ENCODE results near the gene METRNL.

METRNL gene

DNA sequence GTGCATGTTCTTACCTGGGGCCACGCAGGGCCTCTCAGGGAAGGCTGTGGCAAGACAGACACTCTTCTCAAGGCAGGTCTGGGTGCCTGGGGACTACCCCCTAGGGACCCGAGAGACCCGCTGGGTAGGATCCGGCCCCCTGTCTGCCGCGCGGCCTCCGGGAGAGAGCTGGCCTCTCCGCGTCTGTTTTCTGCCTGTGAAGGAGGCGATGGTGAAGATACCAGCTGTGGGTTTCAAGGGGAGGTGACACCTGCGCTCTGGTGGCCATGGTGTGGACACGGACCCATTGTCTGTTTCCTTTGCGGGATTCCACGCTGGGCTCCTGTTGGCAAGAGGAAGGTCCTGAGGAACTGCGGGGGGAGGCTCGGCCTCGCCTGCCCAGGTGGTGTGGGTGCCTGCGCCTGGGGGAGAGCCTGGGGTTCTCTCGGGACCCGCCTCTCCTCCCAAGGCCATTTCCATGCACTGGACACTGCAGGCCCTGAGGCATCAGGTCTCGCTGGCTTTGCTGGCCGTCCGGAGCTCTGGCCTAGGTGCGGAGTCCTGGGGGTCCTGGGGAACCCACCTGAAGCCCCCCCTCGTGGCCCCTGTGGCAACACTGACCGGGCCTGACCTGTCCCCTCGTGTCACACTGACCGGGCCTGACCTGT lies 12.2 kb upstream of the METRNL start:
- no peak for DNase-seq (ENCODE audit: low spot score)

DNA sequence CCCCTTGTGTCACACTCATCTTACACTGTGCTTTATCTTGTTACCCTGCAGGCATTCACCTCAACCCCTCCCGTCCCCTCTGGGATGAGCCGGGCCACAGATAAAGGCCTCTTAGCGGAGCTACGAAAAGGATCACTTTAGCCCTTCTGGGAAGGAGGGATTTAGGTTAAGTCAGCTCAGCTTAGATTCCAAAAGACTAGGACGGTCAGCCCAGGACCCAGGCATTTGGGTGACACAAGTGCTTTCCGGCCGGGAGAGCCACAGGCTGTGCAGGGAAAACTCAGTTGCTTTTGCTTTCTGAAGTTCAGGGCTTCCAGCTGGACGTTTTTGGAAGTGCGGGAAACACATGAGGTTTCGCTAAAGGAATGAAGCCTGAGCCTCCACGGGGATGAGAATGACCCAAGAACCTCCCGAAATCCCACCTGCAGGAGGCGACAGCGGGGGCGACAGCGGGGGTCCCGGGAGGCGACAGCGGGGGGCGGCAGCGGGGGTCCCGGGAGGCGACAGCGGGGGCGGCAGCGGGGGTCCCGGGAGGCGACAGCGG lies 11.6 kb upstream of the METRNL start:
- no peak for DNase-seq (ENCODE audit: low spot score)

- DNase-seq (ENCODE audit: low spot score): no peak
These were observed 10.5 kb upstream of the METRNL start for GRCh38 chr17:83068641-83069570.

DNA sequence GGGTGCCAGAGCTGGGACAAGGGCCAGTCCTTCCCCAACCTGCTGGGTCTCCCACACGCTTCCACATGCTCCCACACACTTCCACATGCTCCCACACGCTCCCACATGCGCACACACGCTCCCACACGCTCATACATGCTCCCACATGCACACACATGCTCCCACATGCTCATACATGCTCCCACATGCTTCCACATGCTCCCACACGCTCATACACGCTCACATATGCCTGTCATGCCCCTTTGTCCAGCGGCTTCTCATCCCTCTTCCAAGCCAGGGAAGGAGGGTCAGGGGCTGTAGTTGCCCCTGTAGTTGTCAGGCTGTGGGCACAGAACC lies 9.9 kb upstream of the METRNL start:
- no peak for DNase-seq (ENCODE audit: low spot score)

- no peak for DNase-seq (ENCODE audit: low spot score)
These were observed 9.3 kb upstream of the METRNL start for GRCh38 chr17:83069931-83070742.

DNA sequence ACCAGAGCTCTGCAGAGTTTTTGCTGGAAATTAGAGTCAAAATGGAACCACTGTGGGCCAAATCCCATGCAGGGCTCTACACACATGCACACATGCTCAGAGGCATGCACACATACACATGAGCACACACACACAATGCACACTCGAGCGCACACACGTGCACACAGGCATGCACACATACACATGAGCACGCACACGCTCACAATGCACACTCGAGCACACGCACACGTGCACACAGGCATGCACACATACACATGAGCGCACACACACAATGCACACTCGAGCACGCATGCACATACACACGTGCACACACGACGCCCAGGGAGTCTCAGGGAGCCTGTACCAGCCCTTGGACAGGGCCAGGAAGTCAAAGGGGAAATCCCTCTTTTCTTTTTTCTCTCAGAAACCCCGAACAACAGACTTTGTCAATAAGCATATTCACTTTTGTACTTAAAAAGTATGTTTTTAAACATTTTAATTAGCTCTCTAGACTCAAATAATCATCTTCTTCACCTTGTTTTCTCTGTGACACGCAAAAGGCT lies 8.5 kb upstream of the METRNL start:
- DNase-seq (ENCODE audit: low spot score): no peak

DNA sequence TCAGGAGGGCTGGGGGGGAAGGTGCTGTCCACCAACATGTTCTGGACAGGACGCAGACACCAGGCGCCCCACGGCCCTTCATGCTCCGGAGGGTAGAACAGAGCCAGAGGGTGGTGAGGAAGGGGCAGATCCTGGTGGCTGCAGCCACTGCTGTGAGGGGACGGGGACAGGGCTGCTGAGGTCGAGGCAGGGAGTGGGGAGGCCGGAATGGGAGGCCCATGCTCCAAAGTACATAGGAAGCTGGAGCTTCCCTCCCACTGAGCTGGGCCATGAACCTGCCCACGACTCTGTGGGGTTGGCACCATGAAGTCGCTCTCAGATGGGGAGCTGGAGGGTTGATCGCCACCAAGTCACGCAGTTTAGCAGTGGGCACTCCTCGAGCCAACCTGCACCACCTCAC lies 8.0 kb upstream of the METRNL start:
- no peak for DNase-seq (ENCODE audit: low spot score)

- DNase-seq (ENCODE audit: low spot score): no peak
These were observed 7.3 kb upstream of the METRNL start for GRCh38 chr17:83071966-83072562.

GRCh38 chr17:83072600-83073358 lies 6.6 kb upstream of the METRNL start:
- no peak for DNase-seq (ENCODE audit: low spot score)

- no peak for DNase-seq (ENCODE audit: low spot score)
These were observed 5.9 kb upstream of the METRNL start for GRCh38 chr17:83073389-83074063.

DNA sequence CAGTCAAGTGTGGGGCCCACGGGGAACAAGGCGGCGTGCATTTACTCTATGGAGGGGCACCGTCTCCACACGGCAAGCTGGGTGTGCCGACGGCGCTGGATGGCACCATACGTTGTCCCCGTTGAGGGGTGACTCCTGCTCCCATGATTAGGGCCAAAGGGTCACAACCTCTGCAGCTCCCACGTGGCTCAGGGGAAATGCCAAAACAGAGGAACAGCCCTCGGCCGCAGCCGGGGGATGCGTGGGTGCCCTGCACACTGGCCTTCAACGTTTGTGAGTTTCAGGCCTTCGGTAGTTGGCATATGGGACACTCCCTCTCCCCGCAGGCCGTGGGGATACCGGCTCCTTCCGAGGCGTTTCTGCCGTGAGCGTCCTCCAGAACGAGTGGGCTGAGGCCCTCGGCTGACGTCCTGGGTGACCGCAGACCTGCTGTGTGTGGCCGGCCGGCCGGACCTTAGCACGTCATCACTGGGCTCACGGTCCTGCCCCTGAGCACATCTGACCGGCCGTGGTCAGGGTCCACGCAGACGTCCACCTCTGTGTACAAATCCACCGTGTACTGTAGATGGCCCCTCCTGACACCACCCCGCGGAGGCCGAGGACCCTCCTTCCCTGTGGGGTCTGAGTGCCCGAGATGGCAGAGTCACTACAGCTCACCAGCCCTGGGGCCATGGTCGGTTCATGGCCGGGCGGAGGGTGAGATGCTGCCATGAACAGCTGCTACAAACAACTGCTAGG lies 4.8 kb upstream of the METRNL start:
- DNase-seq (ENCODE audit: low spot score): no peak

GRCh38 chr17:83075270-83075880 lies 4.0 kb upstream of the METRNL start:
- DNase-seq (ENCODE audit: low spot score): no peak

DNA sequence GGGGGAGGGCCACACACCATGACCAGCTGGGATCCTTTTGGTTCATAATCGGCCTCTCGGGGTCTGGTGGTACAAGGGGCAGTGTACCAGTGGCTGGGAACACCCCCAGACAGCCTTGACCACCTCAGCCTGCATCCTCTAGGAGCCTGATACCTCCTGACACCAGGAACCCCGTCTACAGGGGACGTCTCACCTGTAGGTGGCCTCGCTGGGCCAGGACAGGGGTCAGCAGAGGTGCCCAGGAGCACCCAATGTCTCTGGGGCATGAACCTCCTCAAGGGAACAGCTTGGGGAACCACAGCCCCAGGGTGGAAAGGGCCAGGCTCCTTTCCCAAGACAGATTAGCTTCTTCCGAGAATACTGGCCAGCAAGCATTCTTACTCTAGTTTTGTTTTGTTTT lies 2.5 kb upstream of the METRNL start:
- DNase-seq (ENCODE audit: low spot score): no peak

GRCh38 chr17:83077411-83077810 lies 2.0 kb upstream of the METRNL start:
- no peak for DNase-seq (ENCODE audit: low spot score)

- no peak for DNase-seq (ENCODE audit: low spot score)
These were observed 1.5 kb upstream of the METRNL start for GRCh38 chr17:83077939-83078338.

DNA sequence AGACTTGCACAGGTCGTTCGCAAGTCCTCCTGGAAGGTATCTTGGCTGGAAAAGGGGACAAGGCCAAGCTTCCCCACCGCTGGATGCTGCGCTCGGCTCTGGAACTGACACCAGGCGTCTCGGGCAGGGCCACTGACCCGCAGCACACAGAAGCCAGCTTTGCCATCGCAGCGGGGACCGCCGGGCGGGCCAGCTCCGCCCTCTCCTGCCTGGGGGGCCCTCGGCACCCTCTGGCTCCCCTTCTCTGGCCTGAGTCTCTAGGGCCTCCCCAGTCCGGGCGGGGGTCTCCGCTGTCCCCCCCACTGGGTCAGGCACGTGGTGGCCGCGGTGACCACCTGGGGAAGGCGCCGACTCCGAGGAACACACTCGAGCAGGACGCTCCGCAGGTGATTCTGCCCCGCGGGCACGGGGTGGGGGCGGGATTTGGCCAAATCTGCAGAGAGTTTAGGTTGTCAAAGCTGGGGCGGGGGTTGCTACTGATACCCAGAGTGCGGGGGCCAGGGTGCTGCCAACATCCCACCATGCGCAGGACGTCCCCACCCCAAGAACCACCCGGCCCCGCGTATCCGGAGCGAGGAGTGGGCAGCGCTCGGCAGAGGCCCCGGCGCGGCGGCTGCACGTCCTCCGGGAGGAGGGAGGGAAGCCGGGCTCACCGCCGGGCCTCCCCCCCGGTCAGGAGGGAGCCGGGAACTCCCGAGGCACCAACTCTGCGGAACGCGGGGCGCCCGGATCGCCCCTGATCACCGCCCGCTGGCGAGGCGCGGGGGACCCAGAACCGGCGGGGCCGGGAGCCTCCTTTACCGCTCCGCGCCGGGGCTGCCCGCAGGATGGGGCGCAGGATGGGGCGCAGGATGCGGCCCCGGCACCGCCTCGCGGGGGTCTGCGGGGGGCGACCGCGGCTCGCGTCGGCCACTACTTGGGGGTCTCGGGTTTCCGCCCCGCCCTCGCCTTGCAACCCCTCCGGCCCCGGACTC lies 744 bp upstream of the METRNL start:
- no peak for DNase-seq (ENCODE audit: low spot score)

DNA sequence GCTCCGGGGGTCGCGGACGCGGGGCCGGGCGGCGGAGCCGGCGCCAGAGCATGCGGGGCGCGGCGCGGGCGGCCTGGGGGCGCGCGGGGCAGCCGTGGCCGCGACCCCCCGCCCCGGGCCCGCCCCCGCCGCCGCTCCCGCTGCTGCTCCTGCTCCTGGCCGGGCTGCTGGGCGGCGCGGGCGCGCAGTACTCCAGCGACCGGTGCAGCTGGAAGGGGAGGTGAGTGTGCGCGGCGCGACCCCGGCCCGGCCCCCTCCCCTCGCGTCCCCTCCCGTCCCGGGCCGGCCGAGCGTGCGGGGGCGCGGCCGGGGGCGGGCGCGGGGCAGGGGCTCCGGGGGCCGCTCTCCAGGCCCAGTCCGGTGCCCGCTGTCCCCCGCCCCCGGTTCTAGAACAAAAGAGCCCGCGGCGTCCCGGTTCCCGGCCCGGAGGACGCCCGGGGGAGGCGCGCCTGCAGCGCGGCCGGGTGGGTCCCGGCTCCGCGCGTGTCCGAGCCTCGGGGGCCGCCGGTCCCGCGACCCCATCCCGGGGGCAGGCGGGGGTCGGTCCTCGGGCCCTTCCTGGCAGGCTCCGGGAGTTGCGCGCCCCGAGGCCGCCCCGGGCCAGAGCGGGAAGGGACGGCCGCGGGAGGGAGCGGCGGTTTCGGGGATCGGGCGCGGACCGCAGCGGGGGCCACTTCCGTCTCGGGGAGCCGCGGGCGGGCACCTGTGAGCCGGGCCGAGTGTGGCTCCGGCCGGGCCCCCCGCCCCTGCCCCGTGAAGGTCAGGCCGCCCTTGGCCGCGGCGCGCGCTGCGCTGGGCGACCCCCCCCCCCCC lies 563 bp downstream of the METRNL start:
- no peak for DNase-seq (ENCODE audit: low spot score)
